Colon (tissue), 2 donors: ENCODE results near the gene QTRT2.

Source experiments
- FAIRE-seq: peaks from 2 replicates; lab custom pipeline; 2012; peaks lifted over from hg19 to GRCh38; lab: Jason Lieb, UNC
- donor health status: control.
- donor health status: control.

QTRT2 gene

GRCh38 chr3:114126461-114126860 is 69.9 kb downstream of the QTRT2 start:
- no peak for FAIRE-seq

GRCh38 chr3:114127517-114127916 is 71.0 kb downstream of the QTRT2 start:
- no peak for FAIRE-seq

- FAIRE-seq = no peak
These were observed 71.7 kb downstream of the QTRT2 start for GRCh38 chr3:114128231-114128630.

GRCh38 chr3:114128826-114129225 is 72.3 kb downstream of the QTRT2 start:
- no peak for FAIRE-seq

- no peak for FAIRE-seq
These were observed 76.0 kb downstream of the QTRT2 start for GRCh38 chr3:114132500-114132899.

- no peak for FAIRE-seq
These were observed 77.4 kb downstream of the QTRT2 start for GRCh38 chr3:114133947-114134346.
